WTC11 (cell line): ENCODE data around the gene MAPKAP1. TPM values are rescaled to one million over a fixed set of nuclear protein-coding genes. Genes with fewer than 3 reads are reported as not detected.

Source experiments
- ATAC-seq: fragments of 200-7000 bp; cut with Tn5 transposase; 2 replicates; pipeline ENCODE4 v1.10.0; 2021; ENCODE audit warnings: mild to moderate bottlenecking, moderate library complexity
- CTCF ChIA-PET: fragments of 300-600 bp; sonication (Branson Sonifier 250); formaldehyde crosslinking; loops from one replicate; lab custom pipeline; 2021; ENCODE audit warnings: antibody characterized with exemption; lab: Charles Lee
- POLR2A ChIA-PET: fragments of 350-600 bp; sonication (Branson Sonifier 250); formaldehyde crosslinking; loops from one replicate; lab custom pipeline; 2021; ENCODE audit warnings: antibody characterized with exemption; lab: Charles Lee
- DNase-seq: peaks from one replicate; pipeline ENCODE4 v3.0.0; 2021; ENCODE audit warnings: low spot score
- H3K27ac Mint-ChIP-seq: 2 replicates; pipeline ENCODE4 v1.8.0; 2021; ENCODE audit warnings: mixed read lengths
- H3K27me3 Mint-ChIP-seq: 2 replicates; pipeline ENCODE4 v1.8.0; 2021; ENCODE audit warnings: low read depth, mild to moderate bottlenecking, moderate library complexity, mixed read lengths
- H3K36me3 Mint-ChIP-seq: 2 replicates; pipeline ENCODE4 v1.8.0; 2021; ENCODE audit warnings: mixed read lengths
- H3K4me1 Mint-ChIP-seq: 2 replicates; pipeline ENCODE4 v1.8.0; 2022; ENCODE audit warnings: mixed read lengths
- H3K4me3 Mint-ChIP-seq: 2 replicates; pipeline ENCODE4 v1.8.0; 2021; ENCODE audit warnings: mild to moderate bottlenecking, moderate library complexity, mixed read lengths
- H3K9me3 Mint-ChIP-seq: 2 replicates; pipeline ENCODE4 v1.8.0; 2021; ENCODE audit warnings: mixed read lengths
- CBFB ChIP-seq: sonication (generic); formaldehyde crosslinking; IDR thresholded peaks from 2 replicates; pipeline ENCODE4 v1.8.1; 2022; ENCODE audit warnings: mild to moderate bottlenecking, low read depth, missing genetic modification reagents
- CREB1 ChIP-seq: sonication (generic); formaldehyde crosslinking; IDR thresholded peaks from 2 replicates; pipeline ENCODE4 v1.8.0; 2023; ENCODE audit warnings: mild to moderate bottlenecking, missing genetic modification reagents
- ERG ChIP-seq: fragments of 250-450 bp; sonication (Bioruptor Pico); IDR thresholded peaks from 2 replicates; pipeline ENCODE4 v1.8.0; 2021; ENCODE audit warnings: mild to moderate bottlenecking
- FOXP4 ChIP-seq: sonication (generic); formaldehyde crosslinking; IDR thresholded peaks from 2 replicates; pipeline ENCODE4 v1.8.0; 2022; ENCODE audit warnings: mild to moderate bottlenecking, missing genetic modification reagents
- GABPB1 ChIP-seq: sonication (generic); formaldehyde crosslinking; IDR thresholded peaks from 2 replicates; pipeline ENCODE4 v1.8.1; 2023; ENCODE audit warnings: mild to moderate bottlenecking, missing genetic modification reagents
- HMGXB4 ChIP-seq: sonication (generic); formaldehyde crosslinking; IDR thresholded peaks from 2 replicates; pipeline ENCODE4 v1.8.1; 2023; ENCODE audit warnings: mild to moderate bottlenecking, moderate library complexity, missing genetic modification reagents
- MAX ChIP-seq: sonication (generic); formaldehyde crosslinking; IDR thresholded peaks from 2 replicates; pipeline ENCODE4 v1.8.0; 2022; ENCODE audit warnings: mild to moderate bottlenecking, missing genetic modification reagents
- NR3C1 ChIP-seq: sonication (generic); formaldehyde crosslinking; conservative IDR thresholded peaks from 2 replicates; pipeline ENCODE4 v1.8.1; 2023; ENCODE audit warnings: low read depth, mild to moderate bottlenecking, missing genetic modification reagents
- TCF7 ChIP-seq: sonication (generic); formaldehyde crosslinking; IDR thresholded peaks from 2 replicates; pipeline ENCODE4 v1.8.0; 2022; ENCODE audit warnings: mild to moderate bottlenecking, low read depth, missing genetic modification reagents, moderate library complexity
- ZBTB21 ChIP-seq: sonication (generic); formaldehyde crosslinking; IDR thresholded peaks from 2 replicates; pipeline ENCODE4 v1.8.1; 2023; ENCODE audit warnings: mild to moderate bottlenecking, missing genetic modification reagents, borderline replicate concordance
- ZNF396 ChIP-seq: fragments of 250-450 bp; sonication (Bioruptor Pico); IDR thresholded peaks from 2 replicates; pipeline ENCODE4 v1.8.0; 2021; ENCODE audit warnings: mild to moderate bottlenecking, moderate library complexity, borderline replicate concordance
- total RNA-seq: library from RNA; stranded (reverse); gene quantifications from 3 replicates; pipeline ENCODE4 v1.2.3, GENCODE V29; 2021

Gene MAPKAP1
- total RNA-seq, 1 experiment from 2014 or later = 111 TPM

- H3K27me3 Mint-ChIP-seq = no peaks in the 10 kb centered on the region
- peaks cover 12% of the 10 kb centered on the region; the same call in 1 of the 2 replicates for H3K4me1 Mint-ChIP-seq
- no peaks in the 10 kb centered on the region for H3K9me3 Mint-ChIP-seq
- ChIA-PET CTCF (no interaction called here), POLR2A (no interaction called here)
- H3K4me3 Mint-ChIP-seq = no peak overlapping the region
- no peak overlapping the region for H3K27ac Mint-ChIP-seq
- no peaks in the 10 kb centered on the region for H3K36me3 Mint-ChIP-seq
- no peak for ATAC-seq
- no peak for TF ChIP-seq FOXP4 (CRISPR knock-in tag)
- no peak for TF ChIP-seq ZBTB21 (CRISPR knock-in tag)
- no peak for TF ChIP-seq ERG (CRISPR knock-in tag)
- no peak for TF ChIP-seq NR3C1
- TF ChIP-seq CBFB = no peak
- no peak for TF ChIP-seq ZNF396
- no peak for TF ChIP-seq CREB1 (CRISPR knock-in tag)
- TF ChIP-seq MAX = no peak
- TF ChIP-seq, all 79 proteins: peak for 0
- no peak for DNase-seq
These were observed 158.0 kb downstream of the MAPKAP1 start for GRCh38 chr9:125549039-125549438.

- Mint-ChIP-seq H3K4me3 (no peak overlapping the region), H3K9me3 (no peaks in the 10 kb centered on the region), H3K27me3 (no peaks in the 10 kb centered on the region), H3K4me1 (peaks cover 12% of the 10 kb centered on the region; the same call in 1 of the 2 replicates), H3K36me3 (no peaks in the 10 kb centered on the region), H3K27ac (no peak overlapping the region)
- TF ChIP-seq ERG (CRISPR knock-in tag) (no peak), GABPB1 (peak; percentile 64)
- ATAC-seq (no peak), DNase-seq (no peak)
- ChIA-PET POLR2A (no interaction called here), CTCF (interaction anchor here (1.1 to 2.7 kb wide), 3 partner anchors 10 to 1010 kb away, joined by 4 to 13 read pairs (median 4); no protein-coding TSS in a partner anchor)
These were observed 158.9 kb downstream of the MAPKAP1 start for GRCh38 chr9:125548141-125548540.

GRCh38 chr9:125547368-125547767 lies 159.6 kb downstream of the MAPKAP1 start:
- ChIA-PET CTCF (interaction anchor here (1.8 to 2.7 kb wide), 2 partner anchors 11 to 119 kb away, joined by 4 to 13 read pairs; no protein-coding TSS in a partner anchor), POLR2A (no interaction called here)

More at GRCh38 chr9:125547368-125547767, 159.6 kb downstream of the MAPKAP1 start:
- ATAC-seq = peak; percentile 58; the same call in 1 of the 2 replicates
- TF ChIP-seq HMGXB4 (CRISPR knock-in tag) = no peak
- TF ChIP-seq TCF7 = no peak
- Mint-ChIP-seq H3K27ac (no peak overlapping the region), H3K36me3 (no peaks in the 10 kb centered on the region), H3K4me1 (peaks cover 12% of the 10 kb centered on the region; the same call in 1 of the 2 replicates), H3K4me3 (no peak overlapping the region), H3K27me3 (no peaks in the 10 kb centered on the region), H3K9me3 (no peaks in the 10 kb centered on the region)
- no peak for DNase-seq
